ENCODE data around the gene PCBP3. TPM values are rescaled to one million over a fixed set of nuclear protein-coding genes. Genes with fewer than 3 reads are reported as not detected.
A peak's percentile ranks its signal among the peaks of the same experiment; 100 is the strongest.

PCBP3 gene
- total RNA-seq, 2 donors from 2014 or later = 2.3 to 2.5 TPM

DNA sequence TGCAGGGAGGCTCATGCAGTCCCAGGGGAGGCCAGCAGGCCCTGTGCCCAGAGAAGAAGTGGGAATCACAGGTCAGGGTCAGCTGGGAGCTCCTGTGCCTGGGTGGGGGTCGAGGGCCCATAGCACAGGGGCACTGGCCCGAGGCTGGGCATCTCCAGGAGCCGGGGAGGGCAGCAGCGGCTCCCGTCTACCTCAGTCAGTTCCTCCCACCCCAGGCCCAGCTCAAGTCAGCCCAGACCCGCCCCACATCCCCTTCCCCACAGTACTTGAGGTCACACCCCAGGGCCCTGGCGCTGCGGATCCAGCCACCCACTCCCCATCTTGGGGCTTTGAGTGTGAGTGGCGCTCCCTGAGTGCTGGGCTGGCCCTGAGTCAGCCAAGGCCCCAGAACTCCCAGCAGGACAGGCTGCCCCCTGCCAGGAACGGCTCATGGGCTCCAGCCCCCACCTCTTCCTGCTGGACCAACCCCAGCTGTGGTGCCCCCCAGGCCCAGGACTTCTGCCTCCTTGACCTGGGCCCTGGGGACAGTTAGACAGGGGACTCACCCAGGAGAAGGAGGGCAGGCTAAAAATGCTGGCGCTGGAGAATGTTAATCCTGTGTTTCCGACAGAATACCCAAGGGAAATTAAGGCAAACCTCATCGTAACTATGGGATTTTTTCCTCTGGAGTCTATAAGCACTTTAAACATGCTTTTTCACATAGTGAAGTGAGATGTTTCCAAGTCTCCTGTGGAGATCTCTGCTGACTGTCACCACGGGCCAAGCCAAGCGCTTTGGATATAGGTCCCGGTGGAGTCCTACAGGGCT is 269.3 kb downstream of the PCBP3 start:
- intact Hi-C loops (cut with DNase I, micrococcal nuclease) = no loop called here
- DNase-seq (no peak), ATAC-seq (no peak)

DNA sequence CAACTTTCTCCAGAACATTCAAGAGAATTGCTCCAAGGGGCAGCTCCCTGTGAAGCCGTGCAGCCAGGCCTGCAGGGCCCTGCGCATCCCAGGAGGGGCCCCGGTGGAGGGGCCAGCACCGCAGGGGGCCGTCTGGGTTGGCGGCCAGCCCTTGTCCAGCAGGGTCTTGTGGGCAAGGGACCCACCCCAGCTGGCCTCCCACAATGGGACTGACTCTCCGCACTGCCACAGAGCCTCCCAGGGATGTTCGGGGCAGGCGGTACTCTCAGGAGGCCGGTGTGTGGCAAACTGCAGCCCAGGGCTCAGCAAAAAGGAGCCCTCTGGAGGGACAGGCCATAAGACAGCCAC is 269.9 kb downstream of the PCBP3 start:
- ATAC-seq = no peak
- intact Hi-C loops (cut with DNase I, micrococcal nuclease) = no loop called here
- DNase-seq = no peak

DNA sequence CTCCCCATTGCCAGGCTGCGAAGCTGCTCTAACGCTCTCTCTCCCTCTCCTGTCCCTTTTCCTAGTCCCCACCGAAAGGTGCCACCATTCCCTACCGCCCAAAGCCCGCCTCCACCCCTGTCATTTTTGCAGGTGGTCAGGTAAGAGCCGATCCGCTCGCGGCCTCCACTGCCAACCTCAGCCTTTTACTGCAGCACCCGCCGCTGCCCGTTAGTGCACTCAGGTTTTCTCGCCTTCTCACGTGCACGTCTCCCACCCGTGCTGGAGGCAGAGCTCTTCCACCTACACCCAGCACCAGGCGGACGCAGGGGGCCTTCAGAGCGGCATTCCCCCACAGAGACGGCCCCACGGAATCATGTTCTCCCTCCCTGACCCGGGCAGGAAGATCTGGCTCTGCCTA is 270.4 kb downstream of the PCBP3 start:
- no peak for ATAC-seq
- intact Hi-C loops (cut with DNase I, micrococcal nuclease) = no loop called here

GRCh38 chr21:45914321-45914845 is 270.9 kb downstream of the PCBP3 start:
- no peak for DNase-seq
- no peak for ATAC-seq

More for the DNA sequence above, 270.4 kb downstream of the PCBP3 start:
- DNase-seq = no peak

GRCh38 chr21:45916011-45916840 is 272.7 kb downstream of the PCBP3 start:
- no peak for DNase-seq
- intact Hi-C loops (cut with DNase I, micrococcal nuclease) = no loop called here
- no peak for ATAC-seq

More at GRCh38 chr21:45914321-45914845, 270.9 kb downstream of the PCBP3 start:
- intact Hi-C loops (cut with DNase I, micrococcal nuclease) = no loop called here

GRCh38 chr21:45917241-45917640 is 273.7 kb downstream of the PCBP3 start:
- ATAC-seq (no peak), DNase-seq (no peak)
- intact Hi-C loops (cut with DNase I, micrococcal nuclease) = no loop called here

GRCh38 chr21:45918011-45918410 is 274.5 kb downstream of the PCBP3 start:
- ATAC-seq (no peak), DNase-seq (no peak)
- intact Hi-C loops (cut with DNase I, micrococcal nuclease) = no loop called here

GRCh38 chr21:45918835-45919447 is 275.4 kb downstream of the PCBP3 start:
- DNase-seq (no peak), ATAC-seq (no peak)
- intact Hi-C loops (cut with DNase I, micrococcal nuclease) = no loop called here

GRCh38 chr21:45919593-45919992 is 276.1 kb downstream of the PCBP3 start:
- intact Hi-C loops (cut with DNase I, micrococcal nuclease) = no loop called here
- ATAC-seq (no peak), DNase-seq (no peak)

DNA sequence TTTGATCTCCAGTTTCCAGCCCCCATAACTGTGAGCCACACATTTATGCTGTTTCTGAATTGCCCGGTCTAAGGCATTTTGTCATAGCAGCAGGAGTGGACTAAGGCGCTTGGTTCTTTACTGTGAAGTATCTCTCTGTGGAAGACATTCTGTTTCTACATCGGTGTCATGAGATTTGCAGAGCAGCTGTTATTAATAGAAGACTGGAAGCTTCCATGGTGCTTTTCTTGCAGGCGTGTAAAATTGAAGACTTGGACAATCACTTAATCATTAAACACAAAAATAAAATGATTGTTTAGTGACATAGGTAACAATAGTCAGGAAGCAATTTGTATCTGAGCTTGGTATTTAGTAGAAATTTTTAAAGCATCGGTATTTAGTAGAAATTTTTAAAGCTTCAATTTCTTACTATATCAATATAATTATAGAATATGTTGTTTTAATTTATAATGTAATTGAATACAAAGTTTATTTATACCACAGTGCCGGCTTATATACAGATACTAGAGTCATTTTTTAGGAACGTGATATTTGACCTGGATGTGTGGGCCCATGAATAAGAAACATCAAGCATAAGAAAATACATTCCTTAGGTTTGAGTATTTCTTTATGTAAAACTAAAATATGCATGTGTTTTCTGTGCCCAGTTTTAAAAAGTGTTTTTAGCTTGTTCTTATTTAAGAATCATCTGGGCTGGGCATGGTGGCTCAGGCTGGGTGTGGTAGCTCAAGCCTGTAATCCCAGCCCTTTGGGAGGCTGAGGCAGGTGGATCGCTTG is 277.5 kb downstream of the PCBP3 start:
- intact Hi-C loops (cut with DNase I, micrococcal nuclease) = no loop called here
- no peak for ATAC-seq
- DNase-seq = no peak

DNA sequence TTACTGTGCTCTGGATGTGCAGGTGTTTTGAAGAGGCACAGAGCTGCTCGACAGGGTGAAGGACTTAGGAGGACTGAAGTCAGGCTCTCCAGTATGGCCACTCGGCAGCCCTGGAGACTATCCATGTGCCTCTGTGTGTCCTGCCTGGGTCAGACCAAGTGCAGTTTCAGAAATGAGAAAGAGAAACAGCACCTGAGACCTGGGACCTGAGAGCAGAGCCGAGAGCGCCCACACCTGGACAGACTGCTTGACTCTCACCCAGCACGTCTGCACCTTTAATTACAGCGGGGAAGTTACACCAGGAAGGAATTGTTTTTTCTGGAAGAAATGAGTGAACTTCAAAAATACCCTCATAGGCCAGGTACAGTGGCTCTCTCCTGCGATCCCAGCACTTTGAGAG is 278.4 kb downstream of the PCBP3 start:
- ATAC-seq (no peak), DNase-seq (no peak)
- intact Hi-C loops (cut with DNase I, micrococcal nuclease) = no loop called here

DNA sequence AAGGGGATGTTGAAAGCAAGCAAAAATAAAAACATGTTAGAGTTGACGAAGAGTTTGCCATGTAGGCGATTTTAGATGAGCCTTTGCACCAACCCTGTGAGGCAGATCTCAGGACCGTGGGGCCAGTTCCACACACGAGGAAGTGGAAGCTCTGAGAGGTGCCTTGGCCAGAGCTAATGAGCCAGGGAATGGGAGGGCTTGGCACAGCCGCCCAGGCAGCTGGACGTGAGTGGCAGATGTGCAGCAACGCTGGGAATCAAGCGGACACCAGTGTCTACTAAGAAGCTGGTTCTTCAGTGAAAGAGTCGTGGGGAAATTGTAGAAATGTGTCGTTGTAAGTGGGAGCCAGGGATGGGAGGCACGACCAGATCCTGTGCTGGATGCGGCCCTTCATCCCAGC is 279.1 kb downstream of the PCBP3 start:
- intact Hi-C loops (cut with DNase I, micrococcal nuclease) = no loop called here

DNA sequence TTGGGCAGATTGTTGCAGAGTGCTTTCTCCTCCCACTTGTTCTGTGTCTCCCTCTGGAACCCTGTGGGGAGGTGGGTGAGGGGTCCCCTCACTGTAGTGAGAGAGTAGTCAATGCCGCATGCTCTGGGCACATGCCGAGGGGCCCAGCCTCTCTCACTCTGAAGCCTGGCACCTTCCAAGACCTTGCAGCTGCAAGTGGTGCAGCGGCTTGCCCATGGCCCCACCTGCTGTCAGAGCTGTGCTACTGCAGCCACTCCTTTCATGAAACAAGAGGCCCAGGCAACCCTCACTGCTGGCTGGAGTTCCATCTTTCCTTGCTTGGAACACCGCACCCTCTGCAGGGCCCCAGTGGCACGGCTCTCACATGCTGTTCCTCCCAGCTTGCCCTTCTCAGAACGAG is 279.6 kb downstream of the PCBP3 start:
- DNase-seq (peak in 1 of 2 donors; percentile 39), ATAC-seq (peak; percentile 47)
- intact Hi-C loops (cut with DNase I, micrococcal nuclease) = no loop called here

More for the DNA sequence above, 279.1 kb downstream of the PCBP3 start:
- DNase-seq (no peak), ATAC-seq (no peak)

GRCh38 chr21:45926281-45926680 is 282.8 kb downstream of the PCBP3 start:
- no peak for ATAC-seq
- intact Hi-C loops (cut with DNase I, micrococcal nuclease) = no loop called here
- no peak for DNase-seq

GRCh38 chr21:45927032-45927431 is 283.5 kb downstream of the PCBP3 start:
- no peak for DNase-seq
- ATAC-seq = no peak
- intact Hi-C loops (cut with DNase I, micrococcal nuclease) = no loop called here

DNA sequence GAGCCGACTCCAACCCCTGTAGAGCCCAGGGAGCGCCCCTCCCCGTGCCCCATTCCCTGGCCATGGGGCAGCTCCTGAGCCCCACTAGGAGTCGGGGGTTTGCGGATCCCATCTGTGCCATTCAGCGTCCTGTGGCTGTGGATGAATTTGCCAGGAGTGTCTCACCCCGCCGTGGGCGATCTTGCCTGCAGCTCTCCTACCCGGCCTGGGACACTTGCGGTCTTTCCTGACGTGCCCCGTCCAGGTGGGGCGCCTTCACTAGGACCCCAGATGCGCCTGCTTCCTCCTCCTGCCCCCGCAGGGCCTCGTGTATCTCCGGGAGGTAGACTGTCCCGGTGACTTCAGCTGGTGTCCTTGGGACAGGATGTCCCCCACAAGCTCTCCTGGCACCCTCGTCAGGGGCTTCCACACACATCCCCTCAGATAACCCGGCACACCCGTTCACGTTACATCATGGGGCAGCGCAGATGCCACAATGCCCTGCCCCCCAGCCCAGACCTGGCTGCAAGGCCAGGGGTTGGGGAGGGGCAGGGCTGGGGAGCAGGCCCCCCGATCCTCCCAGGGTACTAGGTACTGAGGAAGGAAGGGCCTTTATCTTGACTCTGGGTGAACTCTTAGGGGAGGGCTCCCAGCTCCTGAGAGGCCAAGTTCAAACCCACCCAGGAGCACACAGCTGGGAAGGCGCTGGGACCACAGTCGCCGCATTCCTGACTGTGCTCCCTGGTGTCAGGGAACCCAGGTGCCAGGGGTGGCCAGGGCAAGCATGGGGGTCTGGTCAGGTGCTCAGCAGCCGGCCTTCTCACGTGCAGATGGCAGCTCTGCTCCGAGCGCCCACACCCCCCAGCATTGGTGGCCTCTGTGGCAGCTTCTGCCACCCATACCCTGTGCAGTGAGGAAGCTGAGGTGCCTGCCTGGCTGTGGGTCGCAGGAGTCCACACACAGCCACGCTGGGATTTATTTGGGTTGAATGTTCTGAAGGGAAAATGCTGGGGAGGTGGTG is 284.6 kb downstream of the PCBP3 start:
- intact Hi-C loops (cut with DNase I, micrococcal nuclease) = no loop called here

GRCh38 chr21:45929449-45929848 is 285.9 kb downstream of the PCBP3 start:
- ATAC-seq (no peak), DNase-seq (no peak)
- intact Hi-C loops (cut with DNase I, micrococcal nuclease) = no loop called here

More for the DNA sequence above, 284.6 kb downstream of the PCBP3 start:
- DNase-seq (no peak), ATAC-seq (no peak)
